ENCODE results near the gene INA. TPM values are rescaled to one million over a fixed set of nuclear protein-coding genes. Genes with fewer than 3 reads are reported as not detected.
"Not testable (repeated sequence)": the region's sequence is repeated elsewhere in the genome, so short reads cannot be mapped to it uniquely, and the experiment has no call there.

INA gene
- total and polyA plus RNA-seq, 2 donors from 2014 or later = 0.16 TPM; not detected in 1

DNA sequence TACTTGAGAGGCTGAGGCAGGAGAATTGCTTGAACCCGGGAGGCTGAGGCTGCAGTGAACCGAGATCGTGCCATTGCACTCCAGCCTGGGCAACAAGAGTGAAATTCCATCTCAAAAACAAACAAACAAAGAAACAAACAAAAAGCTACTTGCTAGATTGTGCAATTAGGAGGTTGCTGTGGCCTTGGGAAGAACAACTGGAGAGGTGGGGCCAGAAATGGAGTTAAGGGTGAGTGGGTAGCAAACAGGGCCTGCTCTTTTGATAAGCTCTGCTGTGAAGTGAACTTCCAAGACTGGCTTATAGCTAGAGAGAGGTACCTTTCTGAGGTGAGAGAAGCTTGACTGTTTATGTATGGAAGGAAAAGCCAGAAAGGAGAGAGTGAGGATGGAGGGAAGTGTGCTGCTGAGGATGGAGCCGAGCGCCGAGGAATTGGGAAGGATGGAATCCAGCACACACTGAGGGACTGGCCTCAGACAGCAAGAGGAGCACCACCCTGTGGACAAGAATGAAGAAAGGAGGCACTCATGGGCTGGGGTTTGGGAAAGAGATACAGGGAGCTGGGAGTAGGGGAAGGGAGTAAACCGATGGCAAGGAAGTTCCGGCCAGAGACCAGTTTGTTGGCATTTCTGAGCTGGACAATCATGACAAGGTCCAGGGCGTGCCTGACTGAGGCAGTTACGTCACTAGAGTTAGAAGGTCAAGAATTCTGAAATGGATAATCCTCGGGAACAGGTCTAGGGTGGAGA is 38.3 kb upstream of the INA start:
- Histone ChIP-seq H3K27me3 (ENCODE audit: control insufficient read depth, insufficient read depth, low read length) (no peaks in the 10 kb centered on the region), H3K27ac (ENCODE audit: low read depth in 2 of 2, low read length in 2 of 2) (peak overlapping the region; percentile 1 to 60), H3K4me1 (ENCODE audit: control insufficient read depth in 2 of 3, insufficient read depth in 2 of 3, low read depth in 1 of 3, low read length in 3 of 3) (peaks cover 0 to 13% (median 12%) of the 10 kb centered on the region in 3 donors), H3K9ac (ENCODE audit: low read length in 3 of 3) (peak overlapping the region in 1 of 3 donors; percentile 34), H3K4me3 (ENCODE audit: low read length in 3 of 3) (no peak overlapping the region), H3K9me3 (ENCODE audit: control insufficient read depth in 2 of 3, insufficient read depth in 1 of 3, low read length in 3 of 3) (no peaks in the 10 kb centered on the region), H3K36me3 (ENCODE audit: control insufficient read depth in 2 of 3, insufficient read depth in 3 of 3, low read length in 3 of 3) (no peaks in the 10 kb centered on the region)
- DNase-seq = peak in 3 of 5 donors; percentile 10 to 67 (median 51)
- TF ChIP-seq, protein P1, sequence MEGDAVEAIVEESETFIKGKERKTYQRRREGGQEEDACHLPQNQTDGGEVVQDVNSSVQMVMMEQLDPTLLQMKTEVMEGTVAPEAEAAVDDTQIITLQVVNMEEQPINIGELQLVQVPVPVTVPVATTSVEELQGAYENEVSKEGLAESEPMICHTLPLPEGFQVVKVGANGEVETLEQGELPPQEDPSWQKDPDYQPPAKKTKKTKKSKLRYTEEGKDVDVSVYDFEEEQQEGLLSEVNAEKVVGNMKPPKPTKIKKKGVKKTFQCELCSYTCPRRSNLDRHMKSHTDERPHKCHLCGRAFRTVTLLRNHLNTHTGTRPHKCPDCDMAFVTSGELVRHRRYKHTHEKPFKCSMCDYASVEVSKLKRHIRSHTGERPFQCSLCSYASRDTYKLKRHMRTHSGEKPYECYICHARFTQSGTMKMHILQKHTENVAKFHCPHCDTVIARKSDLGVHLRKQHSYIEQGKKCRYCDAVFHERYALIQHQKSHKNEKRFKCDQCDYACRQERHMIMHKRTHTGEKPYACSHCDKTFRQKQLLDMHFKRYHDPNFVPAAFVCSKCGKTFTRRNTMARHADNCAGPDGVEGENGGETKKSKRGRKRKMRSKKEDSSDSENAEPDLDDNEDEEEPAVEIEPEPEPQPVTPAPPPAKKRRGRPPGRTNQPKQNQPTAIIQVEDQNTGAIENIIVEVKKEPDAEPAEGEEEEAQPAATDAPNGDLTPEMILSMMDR (IDR thresholded peaks at IDR 0.05; ENCODE audit: borderline replicate concordance, extremely low read depth, insufficient read depth) = no peak
- FAIRE-seq = no peak
- intact Hi-C loops (cut with DNase I) = no loop called here

DNA sequence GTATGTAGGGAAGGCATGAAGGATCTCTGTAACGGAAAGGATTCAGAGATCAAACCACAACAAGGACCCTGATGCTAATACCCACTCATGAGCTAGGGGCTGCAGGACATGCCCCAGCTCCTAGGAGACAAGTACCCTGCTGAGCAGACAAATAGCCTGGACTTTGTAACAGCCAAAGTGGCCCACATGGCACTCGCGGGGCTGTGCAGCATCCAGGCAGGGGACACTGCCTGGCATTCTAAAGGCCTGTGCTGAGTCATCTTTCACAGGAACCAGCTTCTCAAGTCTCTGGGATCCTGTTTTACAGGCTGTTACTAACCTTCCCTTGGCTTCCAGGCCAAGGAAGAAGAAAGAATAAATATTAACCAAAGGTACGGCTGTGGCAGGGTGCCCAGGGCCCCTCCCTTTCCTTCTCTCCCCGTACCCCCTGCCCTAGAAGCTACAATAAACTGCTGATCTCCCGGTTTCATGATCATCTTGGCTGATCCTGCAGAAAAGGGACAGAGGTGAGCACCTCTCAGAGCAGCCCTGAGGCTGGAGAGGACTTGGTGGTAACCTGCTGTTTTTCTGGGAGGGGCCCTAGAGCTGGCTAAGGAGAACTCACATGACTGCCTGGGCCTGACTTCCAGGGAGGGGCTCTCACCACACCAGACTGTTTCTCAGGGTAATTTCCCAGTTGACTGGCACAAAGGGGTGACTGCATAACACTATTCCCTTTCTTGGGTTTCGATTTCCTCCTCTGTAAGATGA is 35.5 kb upstream of the INA start:
- intact Hi-C loops (cut with DNase I) = loop anchor here (10.0 kb wide), 1 partner anchor 327 kb away; the partner anchor contains the start of gene CNNM2
- Histone ChIP-seq H3K27ac (ENCODE audit: low read depth in 2 of 2, low read length in 2 of 2) (peak overlapping the region; percentile 81 to 90), H3K4me3 (ENCODE audit: low read length in 3 of 3) (peak overlapping the region in 2 of 3 donors; percentile 42), H3K4me1 (ENCODE audit: control insufficient read depth in 2 of 3, insufficient read depth in 2 of 3, low read depth in 1 of 3, low read length in 3 of 3) (peaks cover 0 to 13% (median 12%) of the 10 kb centered on the region in 3 donors), H3K36me3 (ENCODE audit: control insufficient read depth in 2 of 3, insufficient read depth in 3 of 3, low read length in 3 of 3) (no peaks in the 10 kb centered on the region), H3K27me3 (ENCODE audit: control insufficient read depth, insufficient read depth, low read length) (no peaks in the 10 kb centered on the region), H3K9me3 (ENCODE audit: control insufficient read depth in 2 of 3, insufficient read depth in 1 of 3, low read length in 3 of 3) (no peaks in the 10 kb centered on the region), H3K9ac (ENCODE audit: low read length in 3 of 3) (peak overlapping the region in 1 of 3 donors; percentile 47)
- no peak for FAIRE-seq
- DNase-seq = peak; percentile 48 to 77 (median 68)
- TF ChIP-seq, protein P1 (IDR thresholded peaks at IDR 0.05; ENCODE audit: borderline replicate concordance, extremely low read depth, insufficient read depth) = no peak

DNA sequence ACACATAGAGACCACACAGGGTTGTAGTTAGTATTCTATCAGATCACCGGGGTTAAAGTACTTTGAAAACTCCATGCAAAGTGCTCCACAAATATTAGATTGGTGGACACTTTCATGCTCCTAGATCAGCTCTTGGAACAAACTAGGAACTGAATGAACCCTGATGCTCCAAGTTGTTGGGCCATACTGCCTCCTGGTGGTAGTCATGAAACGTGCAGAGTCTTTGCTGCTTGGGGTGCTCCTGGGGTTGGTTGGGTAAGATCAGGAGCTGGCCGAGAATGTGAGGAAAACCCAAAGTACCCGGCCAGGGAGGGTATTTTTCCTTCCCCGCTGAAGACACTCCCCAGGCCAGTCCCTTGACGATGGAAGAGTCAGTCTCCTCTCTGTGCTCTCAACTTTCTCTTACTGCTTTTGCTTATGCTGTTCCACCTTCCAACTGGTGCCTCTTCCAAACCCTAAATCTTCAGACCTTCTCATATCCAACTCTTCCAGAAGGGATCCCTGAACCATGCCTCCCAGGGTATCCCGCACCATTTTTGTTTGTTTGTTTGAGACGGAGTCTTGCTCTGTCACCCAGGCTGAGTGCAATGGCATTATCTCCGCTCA is 32.2 kb upstream of the INA start:
- TF ChIP-seq, protein P1 (IDR thresholded peaks at IDR 0.05; ENCODE audit: borderline replicate concordance, extremely low read depth, insufficient read depth) = peak; percentile 91
- no peaks in the 10 kb centered on the region for H3K36me3 ChIP-seq (ENCODE audit: control insufficient read depth in 2 of 3, insufficient read depth in 3 of 3, low read length in 3 of 3)
- no peak overlapping the region for H3K4me3 ChIP-seq (ENCODE audit: low read length in 3 of 3)
- no peak overlapping the region for H3K27ac ChIP-seq (ENCODE audit: low read depth in 2 of 2, low read length in 2 of 2)
- H3K9ac ChIP-seq (ENCODE audit: low read length in 3 of 3) = no peak overlapping the region
- intact Hi-C loops (cut with DNase I) = loop anchor here (10.0 kb wide), 1 partner anchor 330 kb away; the partner anchor contains the start of gene CNNM2
- H3K4me1 ChIP-seq (ENCODE audit: control insufficient read depth in 2 of 3, insufficient read depth in 2 of 3, low read depth in 1 of 3, low read length in 3 of 3) = peaks cover 0 to 13% (median 9%) of the 10 kb centered on the region in 3 donors
- no peaks in the 10 kb centered on the region for H3K9me3 ChIP-seq (ENCODE audit: control insufficient read depth in 2 of 3, insufficient read depth in 1 of 3, low read length in 3 of 3)
- no peak for FAIRE-seq
- peak in 4 of 5 donors; percentile 64 to 90 (median 74) for DNase-seq
- no peaks in the 10 kb centered on the region for H3K27me3 ChIP-seq (ENCODE audit: control insufficient read depth, insufficient read depth, low read length)

DNA sequence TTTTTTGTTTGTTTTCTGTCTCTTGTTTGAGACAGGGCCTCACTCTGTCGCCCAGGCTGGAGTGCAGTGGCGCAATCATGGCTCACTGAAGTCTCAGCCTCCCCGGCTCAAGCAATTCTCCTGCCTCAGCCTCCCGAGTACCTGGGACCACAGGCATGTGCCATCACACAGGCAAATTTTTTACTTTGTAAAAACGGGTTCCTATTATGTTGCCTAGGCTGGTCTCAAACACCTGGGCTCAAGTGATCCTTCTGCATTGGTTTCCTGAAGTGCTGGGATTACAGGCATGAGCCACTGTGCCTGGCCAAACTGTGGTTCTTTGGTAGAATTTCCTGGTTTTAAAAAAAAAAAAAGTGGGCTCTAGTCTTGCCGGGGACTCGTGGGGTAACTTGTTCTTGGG is 31.4 kb upstream of the INA start, which contains the start of gene RPEL1:
Gene RPEL1, plus strand, starts transcription at position 301 of the 400 bp plus-strand sequence. CDS start 110 bp downstream, outside the sequence.
- FAIRE-seq; H3K9me3 ChIP-seq (ENCODE audit: control insufficient read depth in 2 of 3, insufficient read depth in 1 of 3, low read length in 3 of 3); DNase-seq; H3K27ac ChIP-seq (ENCODE audit: low read depth in 2 of 2, low read length in 2 of 2); H3K4me3 ChIP-seq (ENCODE audit: low read length in 3 of 3); H3K27me3 ChIP-seq (ENCODE audit: control insufficient read depth, insufficient read depth, low read length); H3K4me1 ChIP-seq (ENCODE audit: control insufficient read depth in 2 of 3, insufficient read depth in 2 of 3, low read depth in 1 of 3, low read length in 3 of 3); H3K36me3 ChIP-seq (ENCODE audit: control insufficient read depth in 2 of 3, insufficient read depth in 3 of 3, low read length in 3 of 3); H3K9ac ChIP-seq (ENCODE audit: low read length in 3 of 3): not testable (repeated sequence)
- intact Hi-C loops (cut with DNase I) = loop anchor here (10.0 kb wide), 1 partner anchor 331 kb away; the partner anchor contains the start of gene CNNM2
